Posterior vena cava (tissue), 2 donors: ENCODE results near the gene GRIP1. TPM values are rescaled to one million over a fixed set of nuclear protein-coding genes. Genes with fewer than 3 reads are reported as not detected.

Source experiments
- DNase-seq: peaks from one replicate; pipeline ENCODE4 v3.0.0-alpha.2; 2020; ENCODE audit warnings: low spot score
- intact Hi-C, 2 donors: fragments of 100-400 bp; cut with DNase I; formaldehyde crosslinking; loops; one replicate each; pipeline versions ENCODE4 v1.14.1 to v1.14.2; 2022 to 2023
- total RNA-seq, 2 donors: library from RNA; stranded (reverse); fragmentation: NEBNext Ultra II Directional; extraction: Animal tissue kit (Norgen Biotek cat#: 25700); gene quantifications; one replicate each; pipeline ENCODE4 v1.2.1, GENCODE V29; 2021
- donor health status: DM: yes; HTN: yes; CAD: no.
- donor health status: DM: yes; HTN: yes; CAD: no.

The GRIP1 gene
- total RNA-seq, 2 donors from 2014 or later, result 6.8 to 12.5 TPM

DNA sequence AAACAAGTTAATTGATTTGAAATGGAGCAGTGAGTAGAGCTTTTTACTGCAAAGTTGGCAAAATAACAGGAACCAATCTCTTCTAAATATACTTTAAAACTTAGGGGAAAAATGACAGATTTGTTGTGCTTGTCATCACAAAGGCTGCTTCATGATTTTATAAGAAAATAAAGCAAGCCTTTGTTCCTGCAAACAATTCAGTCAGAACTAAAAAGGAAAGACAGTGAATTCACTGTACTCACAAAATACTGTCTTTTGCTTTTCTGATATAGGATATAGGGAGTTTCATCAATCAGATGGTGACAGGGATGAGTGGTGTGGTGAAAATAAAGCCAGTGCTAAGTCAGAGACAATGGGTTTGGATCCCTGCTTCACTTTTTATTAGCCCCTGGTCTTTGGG, 250.6 kb downstream of the GRIP1 start:
- intact Hi-C loops, result no loop called here
- no peak for DNase-seq

DNA sequence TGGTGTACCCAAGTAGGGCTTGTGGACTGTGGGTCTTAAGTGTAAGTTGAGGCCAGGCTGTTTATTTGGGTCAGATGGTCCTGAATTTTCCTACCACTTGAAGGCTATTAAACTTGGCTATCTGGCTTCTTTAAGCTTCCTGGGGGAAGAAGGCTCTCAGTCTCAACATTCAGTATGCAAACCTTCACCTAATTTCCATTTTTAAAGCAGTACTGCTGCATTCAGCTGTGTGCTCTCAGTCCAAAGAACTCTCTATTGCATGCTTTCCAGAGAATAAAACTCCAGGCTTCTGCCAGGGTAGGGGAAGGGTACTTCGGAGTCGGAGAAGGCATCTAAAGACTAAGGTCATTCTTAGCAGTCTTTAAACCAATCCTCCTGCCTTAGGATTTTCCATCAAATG, 252.2 kb downstream of the GRIP1 start:
- DNase-seq, result no peak
- intact Hi-C loops, result no loop called here

DNA sequence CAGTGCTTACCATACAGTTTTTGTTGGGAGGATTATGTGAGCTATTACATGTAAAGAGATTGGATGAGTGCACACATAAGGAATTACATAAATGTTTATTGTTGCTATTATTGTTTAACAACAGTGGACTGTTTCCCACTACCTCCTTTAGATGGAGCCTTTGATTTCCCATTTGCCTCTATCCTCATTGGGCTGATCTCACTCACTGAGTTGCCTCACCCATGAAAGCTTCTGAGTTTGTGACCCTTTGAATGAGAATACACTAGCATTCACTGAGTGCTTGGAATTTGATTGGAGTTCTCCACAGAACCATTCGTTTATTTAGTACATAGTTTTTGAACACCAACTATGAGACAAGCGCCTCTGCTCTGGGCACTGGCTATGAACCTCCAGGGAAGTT, 255.6 kb downstream of the GRIP1 start:
- intact Hi-C loops, result no loop called here
- DNase-seq, result no peak

DNA sequence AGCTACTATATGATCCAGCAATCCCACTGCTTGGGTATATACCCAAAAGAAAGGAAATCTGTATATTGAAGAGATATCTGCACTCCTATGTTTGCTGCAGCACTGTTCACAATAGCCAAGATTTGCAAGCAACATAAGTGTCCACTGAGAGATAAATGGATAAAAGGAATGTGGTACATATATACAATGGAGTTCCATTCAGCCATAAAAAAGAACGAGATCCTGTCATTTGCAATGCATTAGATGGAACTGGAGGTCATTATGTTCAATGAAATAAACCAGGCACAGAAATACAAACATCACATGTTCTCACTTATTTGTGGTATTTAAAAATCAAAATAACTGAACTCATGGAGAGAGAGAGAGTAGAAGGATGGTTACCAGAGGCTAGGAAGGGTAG, 260.0 kb downstream of the GRIP1 start:
- intact Hi-C loops, result no loop called here

DNA sequence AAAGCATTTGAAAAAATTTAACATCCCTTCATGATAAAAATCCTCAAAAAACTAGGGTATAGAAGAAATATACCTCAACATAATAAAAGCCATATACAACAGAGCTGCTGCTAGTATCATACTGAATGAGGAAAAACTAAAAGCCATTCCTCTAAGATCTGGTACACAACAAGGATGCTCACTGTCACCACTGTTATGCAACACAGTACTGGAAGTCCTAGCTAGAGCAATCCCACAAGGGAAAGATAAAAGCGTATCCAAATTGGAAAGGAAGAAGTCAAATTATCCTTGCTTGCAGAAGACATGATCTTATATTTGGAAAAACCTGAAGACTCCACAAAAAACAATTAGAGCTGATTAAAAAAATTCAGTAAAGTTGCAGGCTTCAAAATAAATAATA, 261.7 kb downstream of the GRIP1 start:
- no peak for DNase-seq
- intact Hi-C loops, result no loop called here

More for the DNA sequence above, 260.0 kb downstream of the GRIP1 start:
- DNase-seq, result no peak

DNA sequence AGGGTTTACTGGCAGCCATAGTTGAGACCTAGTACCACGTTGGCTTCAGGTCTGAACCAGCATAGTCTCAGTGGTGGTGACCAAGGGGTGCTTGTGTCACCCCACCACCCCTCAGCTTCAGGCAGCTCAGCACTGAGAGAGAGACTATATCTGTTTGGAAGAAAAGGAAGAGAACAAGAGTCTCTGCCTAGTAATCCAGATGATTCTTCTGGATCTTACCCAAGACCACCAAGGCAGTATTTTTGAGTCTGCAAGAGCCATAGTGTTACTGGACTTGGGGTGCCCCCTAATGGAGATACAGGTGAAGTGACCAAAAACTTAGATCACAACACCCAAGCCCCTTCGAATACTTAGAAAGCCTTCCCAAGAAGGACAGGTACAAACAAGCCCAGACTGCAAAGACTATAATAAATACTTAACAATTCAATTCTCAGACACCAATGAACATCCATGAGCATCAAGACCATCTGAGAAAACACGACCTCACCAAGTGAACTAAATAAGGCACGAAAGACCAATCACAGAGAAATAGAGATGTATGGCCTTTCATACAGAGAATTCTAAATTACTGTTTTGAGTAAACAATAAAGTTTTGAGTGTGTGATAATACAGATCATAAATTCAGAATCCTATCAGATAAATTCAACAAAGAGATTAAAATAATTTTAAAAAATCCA, 269.5 kb downstream of the GRIP1 start:
- intact Hi-C loops, result no loop called here
- DNase-seq, result no peak

DNA sequence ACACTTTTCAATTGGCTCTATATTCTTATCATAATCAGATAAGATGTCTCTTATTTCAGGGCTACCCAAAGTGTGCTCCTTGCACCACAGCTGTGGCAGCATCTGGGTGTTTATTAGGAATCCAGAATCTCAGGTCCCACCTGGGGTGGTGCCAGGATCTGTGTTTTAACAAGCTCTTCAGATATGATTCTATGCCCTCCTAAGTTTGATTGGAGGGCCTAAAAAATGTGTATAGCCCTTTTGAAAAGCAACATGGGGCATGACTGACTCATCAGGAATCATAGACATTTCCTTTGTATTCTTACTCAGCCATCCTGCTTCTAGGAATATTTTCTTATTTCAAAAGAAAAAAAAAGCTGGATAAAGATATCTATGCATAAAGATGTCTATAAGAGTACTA, 273.5 kb downstream of the GRIP1 start:
- intact Hi-C loops, result no loop called here
- DNase-seq, result no peak

DNA sequence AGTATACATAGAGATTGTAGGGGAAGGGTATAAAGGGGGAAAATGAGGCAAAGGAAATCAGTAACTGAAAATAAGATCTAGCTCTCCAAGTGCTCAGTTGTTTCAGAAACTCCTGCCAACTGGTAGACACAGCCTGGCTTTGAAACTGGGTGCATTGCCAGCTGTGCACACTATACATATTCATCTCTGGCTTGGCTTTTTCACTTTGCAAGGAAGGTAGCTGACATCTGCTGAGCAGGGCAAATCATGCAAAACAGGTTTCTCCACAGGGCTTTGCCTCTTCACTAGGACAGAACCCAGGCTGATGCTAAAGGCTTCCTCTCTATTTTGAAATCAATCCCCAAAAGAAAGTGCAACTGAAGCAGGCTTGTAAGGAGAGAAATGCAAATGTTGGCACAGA, 275.1 kb downstream of the GRIP1 start:
- intact Hi-C loops, result no loop called here
- no peak for DNase-seq

DNA sequence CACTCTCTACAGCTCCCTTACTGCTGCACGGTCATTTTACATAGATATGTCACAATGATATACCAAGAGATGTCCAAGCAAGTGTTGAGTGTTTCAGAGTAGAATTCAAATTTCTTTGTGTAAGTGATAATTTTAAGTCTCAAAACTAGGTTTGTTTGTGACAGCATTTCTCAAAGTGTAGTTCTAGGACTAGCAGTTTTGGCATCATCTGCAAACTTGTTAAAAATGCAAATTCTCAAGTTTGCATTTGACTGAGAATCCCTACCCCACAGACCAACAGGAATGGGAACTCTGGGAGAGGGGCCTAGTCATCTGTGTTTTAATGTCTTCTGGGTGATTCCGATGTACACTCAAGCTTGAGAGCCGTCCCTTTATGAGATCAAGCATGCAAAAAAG, 279.0 kb downstream of the GRIP1 start:
- no peak for DNase-seq
- intact Hi-C loops, result no loop called here

DNA sequence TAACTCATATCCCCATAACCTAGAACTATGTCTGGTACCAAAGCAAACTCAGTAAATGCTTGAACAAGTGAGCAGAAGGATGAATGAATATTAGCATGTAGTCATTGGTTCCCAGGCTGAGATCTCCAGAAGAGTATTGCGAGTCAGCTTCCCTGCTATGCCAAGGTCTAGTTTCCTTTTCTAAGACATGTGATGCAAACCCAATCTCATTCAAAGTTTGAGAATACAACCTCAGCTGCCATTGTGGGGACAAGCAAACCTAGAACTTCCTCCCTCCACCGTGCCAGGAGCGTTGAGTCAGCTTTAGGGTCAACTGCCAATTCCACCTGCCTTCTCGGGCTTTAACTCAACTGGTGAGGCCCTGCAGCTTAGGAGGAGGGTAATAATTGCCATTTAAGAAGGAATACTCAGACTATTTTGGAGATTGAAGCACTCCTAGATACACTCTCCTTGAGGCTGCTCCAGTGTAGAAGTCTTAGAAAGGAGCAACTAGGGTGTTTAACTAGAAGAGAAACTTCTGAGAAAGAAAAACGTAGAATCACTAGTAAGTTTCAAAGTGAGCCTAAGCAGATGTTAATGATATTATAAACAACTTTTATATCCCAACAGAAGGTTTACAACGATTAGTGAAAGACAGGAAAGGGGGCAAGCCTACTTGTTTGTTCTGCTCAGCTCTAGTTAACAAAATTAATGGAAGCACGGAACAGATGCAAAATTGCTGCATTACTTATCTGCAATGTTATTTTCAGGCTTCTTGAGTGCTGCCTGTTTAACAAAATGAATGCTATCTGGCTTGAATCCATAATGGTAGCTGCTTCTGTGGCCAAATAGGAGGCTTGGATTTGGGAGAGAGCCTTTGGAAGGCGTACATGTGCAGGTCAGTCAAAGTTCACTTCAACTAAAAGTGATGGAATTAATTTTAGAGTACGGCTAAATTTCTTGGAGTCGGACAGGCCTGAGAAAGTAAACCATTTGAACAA, 279.7 kb downstream of the GRIP1 start:
- no peak for DNase-seq
- intact Hi-C loops, result no loop called here

DNA sequence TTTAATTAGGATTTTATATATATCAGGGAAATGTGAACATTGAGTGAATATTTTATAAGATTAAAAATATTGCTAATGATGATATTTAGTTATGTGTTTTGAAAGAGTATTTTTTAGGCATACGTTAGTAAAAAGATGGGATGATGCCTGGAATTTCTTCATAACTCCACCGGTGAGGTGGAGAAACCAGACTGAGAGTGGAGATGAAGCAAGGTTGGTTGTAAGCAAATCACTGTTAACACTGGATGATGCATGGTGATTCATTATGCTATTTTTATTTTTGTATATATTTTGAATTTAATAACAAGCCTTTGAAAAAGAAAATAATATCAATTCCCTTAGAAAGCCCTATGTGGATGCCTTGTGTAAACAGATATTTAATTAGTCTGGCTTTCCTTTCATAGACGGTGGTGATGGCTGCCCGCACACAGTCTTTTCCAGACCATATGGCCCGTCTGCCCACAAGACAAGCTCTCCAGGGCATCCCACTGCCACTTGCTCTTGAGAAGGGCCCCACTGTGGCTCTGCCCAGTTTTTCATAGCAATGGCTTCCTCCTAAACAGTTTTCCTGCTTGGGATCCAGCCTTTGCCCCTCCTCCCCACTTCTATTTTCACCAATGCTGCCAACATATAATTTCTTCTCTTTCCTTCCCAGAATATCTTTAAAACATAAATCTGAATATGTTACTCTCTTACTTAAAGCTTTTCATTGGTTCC, 281.1 kb downstream of the GRIP1 start:
- intact Hi-C loops, result no loop called here
- DNase-seq, result no peak

DNA sequence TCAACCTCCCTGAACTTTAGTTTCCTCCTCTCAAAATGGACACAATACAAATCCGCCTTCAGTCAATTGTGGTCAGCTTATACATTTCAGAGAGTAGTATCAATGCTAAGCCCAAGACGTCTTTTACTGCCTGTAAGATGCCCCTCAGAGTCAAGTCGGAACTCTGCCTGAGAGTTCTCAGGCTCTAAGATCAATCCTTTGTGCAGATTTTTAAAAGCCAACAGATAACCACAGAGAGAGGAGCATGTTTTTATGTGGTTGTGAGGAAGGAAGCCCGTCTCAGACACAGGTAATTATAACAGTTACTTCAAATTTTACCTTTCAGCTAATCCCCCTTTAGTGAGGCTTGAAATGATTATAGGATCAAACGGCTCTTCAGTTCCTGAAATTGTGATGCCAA, 285.0 kb downstream of the GRIP1 start:
- intact Hi-C loops, result no loop called here
- no peak for DNase-seq

DNA sequence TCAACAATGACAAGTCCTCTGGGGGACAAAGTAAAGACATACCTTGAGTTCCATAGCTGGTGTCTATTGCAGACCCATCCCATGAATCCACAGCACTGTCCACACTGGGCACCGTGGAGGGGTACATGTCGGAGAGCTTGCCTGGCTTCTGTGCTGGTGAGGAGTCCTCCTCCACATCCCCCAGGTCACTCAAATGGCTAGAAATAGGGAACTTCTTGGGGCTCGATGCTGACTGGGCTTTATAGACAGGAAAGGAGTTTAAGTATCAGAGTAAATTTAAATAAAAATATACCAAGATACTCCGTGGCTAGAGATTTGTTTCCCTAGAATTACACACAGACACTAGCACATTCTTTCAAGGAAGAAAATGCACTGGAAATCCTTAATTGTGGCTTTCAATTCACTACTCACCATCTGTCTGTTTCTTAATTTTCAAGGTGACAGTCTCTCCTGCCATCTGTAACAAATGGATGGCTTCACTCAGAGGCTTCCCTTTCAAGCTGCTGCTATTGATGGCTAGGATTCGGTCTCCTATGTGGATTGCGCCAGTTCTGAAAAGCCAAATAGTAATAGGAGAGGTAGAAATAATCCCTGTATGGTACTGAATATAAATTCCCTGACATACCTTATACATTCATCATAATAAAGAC, 286.5 kb downstream of the GRIP1 start:
- intact Hi-C loops, result no loop called here
- DNase-seq, result no peak

DNA sequence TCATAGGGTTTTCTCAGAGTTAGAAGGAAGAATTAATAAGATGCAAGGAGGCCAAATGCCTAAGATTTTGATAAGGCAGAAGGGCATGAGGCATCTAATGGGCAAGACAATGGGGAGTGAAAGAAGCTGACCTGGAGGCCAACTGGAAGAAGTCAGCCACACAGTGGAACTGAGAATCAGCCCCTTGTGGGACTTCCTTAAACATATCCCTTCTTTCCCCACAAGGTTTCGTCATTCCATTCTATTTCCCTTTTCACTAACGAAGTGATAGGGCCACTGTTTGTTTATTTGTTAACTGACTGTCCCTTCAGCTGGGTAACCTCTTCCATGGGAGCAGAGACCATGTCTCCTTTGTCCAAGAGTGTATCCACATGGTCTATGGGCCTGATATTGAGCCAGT, 290.4 kb downstream of the GRIP1 start:
- intact Hi-C loops, result no loop called here
- DNase-seq, result no peak

DNA sequence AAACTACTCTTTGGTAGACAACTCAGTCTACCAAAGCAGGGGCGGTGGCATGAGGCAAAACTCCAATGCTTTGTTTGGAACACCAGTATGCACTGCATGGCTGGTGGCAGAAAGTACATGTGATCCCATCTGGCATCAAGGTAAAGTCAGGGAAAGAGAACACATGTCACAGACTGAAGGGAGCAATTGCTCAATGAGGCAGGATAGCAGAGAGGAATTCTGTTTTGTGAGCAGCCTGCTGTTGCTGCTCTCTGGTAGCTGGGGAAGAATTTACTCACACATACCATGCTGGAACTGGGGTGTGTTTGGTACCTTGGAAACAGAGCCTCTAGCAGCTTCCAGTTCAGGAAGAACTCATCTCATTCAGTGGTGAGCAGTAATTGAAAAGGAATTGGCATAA, 291.8 kb downstream of the GRIP1 start:
- intact Hi-C loops, result no loop called here
- DNase-seq, result no peak

DNA sequence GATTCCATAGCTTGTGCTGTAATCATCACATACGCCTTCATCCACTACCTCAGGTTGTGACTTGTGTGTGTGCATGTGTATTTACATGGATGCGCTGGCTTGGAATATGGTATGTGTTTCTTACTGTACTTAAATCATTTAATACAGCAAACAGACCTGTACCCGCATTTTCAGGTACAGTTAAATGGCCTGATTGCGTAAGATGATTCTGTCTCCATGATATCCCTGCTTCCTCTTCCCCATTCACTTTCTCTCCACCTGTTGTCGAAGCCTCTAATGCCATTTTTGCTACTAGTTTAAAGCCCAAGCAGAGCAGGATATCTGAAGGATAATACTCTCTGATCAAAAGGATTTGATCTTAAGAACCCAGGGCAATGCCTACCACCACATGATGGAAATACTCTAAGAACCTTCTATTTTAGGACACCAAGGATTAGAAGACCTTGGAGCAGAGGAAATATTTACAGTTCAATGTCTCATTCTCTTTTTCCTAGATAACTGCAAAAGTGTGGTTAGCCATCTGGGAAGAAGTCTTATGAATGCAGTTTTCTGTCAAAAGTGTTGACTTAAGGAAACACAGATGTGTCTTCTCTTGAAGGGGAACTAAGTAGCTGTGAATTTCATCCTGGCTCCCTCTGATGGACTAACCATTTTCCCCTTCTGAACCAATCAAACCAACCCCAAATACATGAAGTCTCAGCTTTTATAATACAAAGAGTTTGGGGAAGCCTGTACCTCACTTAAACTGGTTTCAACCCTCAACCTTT, 297.9 kb downstream of the GRIP1 start:
- intact Hi-C loops, result no loop called here
- DNase-seq, result no peak

DNA sequence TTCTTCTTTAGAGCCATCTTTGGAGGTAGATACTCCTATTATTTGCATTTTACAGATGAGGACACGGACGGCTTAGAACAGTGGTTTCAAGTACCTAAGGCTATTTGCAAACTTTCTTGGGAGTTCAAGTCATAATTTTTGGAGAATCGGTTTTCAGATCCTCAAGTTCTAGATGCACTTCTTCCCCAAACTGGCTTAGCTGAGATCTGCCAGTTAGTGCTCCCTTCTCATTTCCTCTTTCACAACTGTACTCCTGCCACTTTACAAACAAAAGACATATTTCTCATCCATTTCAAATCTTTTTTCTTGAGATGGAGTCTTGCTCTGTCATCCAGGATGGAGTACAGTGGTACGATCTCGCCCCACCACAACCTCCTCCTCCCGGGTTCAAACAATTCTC, 299.3 kb downstream of the GRIP1 start:
- intact Hi-C loops, result no loop called here
- no peak for DNase-seq

DNA sequence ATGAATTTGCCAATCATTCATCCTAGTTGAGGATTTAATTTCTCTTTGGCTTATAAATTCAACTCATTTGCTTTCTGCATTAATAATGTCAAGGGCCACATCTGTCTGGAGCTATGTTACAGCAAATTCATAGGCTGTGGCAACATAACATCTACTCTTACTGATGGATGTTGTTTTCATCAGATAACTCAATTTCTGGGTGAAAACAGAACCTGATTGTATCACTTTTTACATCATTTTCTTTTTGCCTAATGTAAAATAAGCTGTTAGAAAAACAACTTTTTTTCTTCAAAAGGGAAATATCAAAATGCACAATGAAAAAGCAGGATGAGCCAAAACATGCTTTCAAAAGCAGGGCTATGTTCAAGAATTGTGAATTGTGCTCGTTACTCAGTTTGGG, 303.3 kb downstream of the GRIP1 start:
- intact Hi-C loops, result no loop called here
- DNase-seq, result no peak

DNA sequence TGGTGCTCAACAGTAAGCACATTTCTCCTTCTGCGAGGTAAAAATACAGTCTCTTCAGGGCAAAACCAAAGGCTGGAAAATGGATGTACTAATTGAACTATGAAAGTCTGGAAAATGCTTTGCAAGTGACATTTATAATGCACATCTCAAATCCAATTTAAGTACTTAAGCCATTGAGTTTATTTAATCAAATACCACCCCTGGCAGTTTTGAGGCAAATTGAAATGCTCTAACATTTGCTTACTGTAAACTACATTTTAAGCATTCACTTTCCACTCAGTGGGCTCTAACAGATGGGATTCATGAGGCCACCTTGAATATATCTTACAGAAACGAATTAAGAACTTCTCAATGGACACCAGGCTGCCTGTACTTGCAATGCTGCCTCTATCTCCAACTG, 306.9 kb downstream of the GRIP1 start:
- DNase-seq, result no peak
- intact Hi-C loops, result no loop called here
